SJSA1 (cell line): ENCODE measurements around the gene SPEM2. TPM values are rescaled to one million over a fixed set of nuclear protein-coding genes. Genes with fewer than 3 reads are reported as not detected.

Experiments
- DNase-seq, 2 experiments: peaks; one replicate each; pipeline ENCODE4 v3.0.0-alpha.2; 2015 to 2020; ENCODE audit warnings: low spot score in 2 of 2, low read depth in 1 of 2
- H3K27ac ChIP-seq: fragments of 250-450 bp; sonication (Bioruptor Pico); 2 replicates; pipeline ENCODE4 v1.5.1; 2020; ENCODE audit warnings: mild to moderate bottlenecking, moderate library complexity
- H3K27me3 ChIP-seq: fragments of 250-450 bp; sonication (Bioruptor Pico); replicated peaks from 2 replicates; pipeline ENCODE4 v1.5.1; 2020; ENCODE audit warnings: mild to moderate bottlenecking, moderate library complexity
- H3K36me3 ChIP-seq: fragments of 250-450 bp; sonication (Bioruptor Pico); 2 replicates; pipeline ENCODE4 v1.5.1; 2020; ENCODE audit warnings: mild to moderate bottlenecking
- H3K4me1 ChIP-seq: fragments of 250-450 bp; sonication (Bioruptor Pico); replicated peaks from 2 replicates; pipeline ENCODE4 v1.6.1; 2021; ENCODE audit warnings: mild to moderate bottlenecking
- H3K4me3 ChIP-seq: fragments of 250-450 bp; sonication (Bioruptor Pico); 2 replicates; pipeline ENCODE4 v1.5.1; 2020; ENCODE audit warnings: mild to moderate bottlenecking
- H3K9me3 ChIP-seq: fragments of 250-450 bp; sonication (Bioruptor Pico); replicated peaks from 2 replicates; pipeline ENCODE4 v1.5.1; 2020; ENCODE audit warnings: mild to moderate bottlenecking
- total RNA-seq: library from RNA; depleted of rRNA; stranded (reverse); fragments of >200 nt; shearing (Covaris generic); gene quantifications from 2 replicates; pipeline ENCODE4 v1.2.3, GENCODE V29; 2014

Gene SPEM2
- total RNA-seq, 1 experiment from 2014 or later: not detected

DNA sequence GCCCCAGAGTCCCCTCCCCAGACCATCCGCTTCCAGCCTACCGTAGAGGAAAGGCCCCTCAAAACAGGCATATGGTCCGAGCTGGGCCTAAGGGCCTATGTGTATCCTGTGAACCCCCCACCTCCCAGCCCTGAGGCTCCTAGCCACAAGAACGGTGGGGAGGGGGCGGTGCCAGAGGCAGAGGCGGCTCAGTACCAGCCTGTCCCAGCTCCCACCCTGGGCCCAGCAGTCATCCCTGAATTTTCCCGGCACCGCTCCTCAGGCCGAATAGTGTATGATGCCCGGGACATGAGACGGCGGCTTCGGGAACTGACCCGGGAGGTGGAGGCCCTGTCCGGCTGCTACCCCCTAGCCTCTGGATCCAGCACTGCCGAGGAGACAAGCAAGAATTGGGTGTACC, 4.2 kb upstream of the SPEM2 start:
- Histone ChIP-seq H3K9me3 (no peaks in the 10 kb centered on the region), H3K4me3 (no peak overlapping the region), H3K27me3 (no peaks in the 10 kb centered on the region), H3K36me3 (no peaks in the 10 kb centered on the region), H3K4me1 (no peaks in the 10 kb centered on the region), H3K27ac (no peak overlapping the region)
- DNase-seq: no peak

DNA sequence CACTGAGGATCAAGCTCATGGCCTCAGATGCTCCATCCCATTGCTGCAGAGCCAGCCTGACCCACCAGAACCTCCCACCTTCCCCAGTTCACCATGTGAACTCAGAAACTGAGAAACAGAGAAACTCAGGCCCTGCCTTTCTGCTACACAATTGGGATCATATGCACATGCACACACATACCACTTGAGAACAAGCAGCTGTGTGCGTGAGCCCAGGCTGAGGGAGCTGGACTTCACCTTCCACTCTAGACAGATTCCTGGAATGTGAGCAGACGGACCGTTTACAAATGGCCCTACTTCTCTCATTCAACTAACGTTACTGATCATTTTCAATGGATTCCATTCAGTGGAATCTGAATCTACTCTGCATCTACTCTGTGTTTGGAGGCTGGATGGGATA, 1.7 kb upstream of the SPEM2 start:
- DNase-seq: no peak
- H3K9me3 ChIP-seq: no peaks in the 10 kb centered on the region
- H3K27ac ChIP-seq: no peak overlapping the region
- no peaks in the 10 kb centered on the region for H3K4me1 ChIP-seq
- H3K4me3 ChIP-seq: no peak overlapping the region
- no peaks in the 10 kb centered on the region for H3K36me3 ChIP-seq
- no peaks in the 10 kb centered on the region for H3K27me3 ChIP-seq

GRCh38 chr17:7425756-7426155, 340 bp downstream of the SPEM2 start:
- H3K4me1 ChIP-seq: no peaks in the 10 kb centered on the region
- no peak overlapping the region for H3K4me3 ChIP-seq
- H3K9me3 ChIP-seq: no peaks in the 10 kb centered on the region
- H3K27me3 ChIP-seq: no peaks in the 10 kb centered on the region
- no peaks in the 10 kb centered on the region for H3K36me3 ChIP-seq
- no peak overlapping the region for H3K27ac ChIP-seq
- DNase-seq: no peak

DNA sequence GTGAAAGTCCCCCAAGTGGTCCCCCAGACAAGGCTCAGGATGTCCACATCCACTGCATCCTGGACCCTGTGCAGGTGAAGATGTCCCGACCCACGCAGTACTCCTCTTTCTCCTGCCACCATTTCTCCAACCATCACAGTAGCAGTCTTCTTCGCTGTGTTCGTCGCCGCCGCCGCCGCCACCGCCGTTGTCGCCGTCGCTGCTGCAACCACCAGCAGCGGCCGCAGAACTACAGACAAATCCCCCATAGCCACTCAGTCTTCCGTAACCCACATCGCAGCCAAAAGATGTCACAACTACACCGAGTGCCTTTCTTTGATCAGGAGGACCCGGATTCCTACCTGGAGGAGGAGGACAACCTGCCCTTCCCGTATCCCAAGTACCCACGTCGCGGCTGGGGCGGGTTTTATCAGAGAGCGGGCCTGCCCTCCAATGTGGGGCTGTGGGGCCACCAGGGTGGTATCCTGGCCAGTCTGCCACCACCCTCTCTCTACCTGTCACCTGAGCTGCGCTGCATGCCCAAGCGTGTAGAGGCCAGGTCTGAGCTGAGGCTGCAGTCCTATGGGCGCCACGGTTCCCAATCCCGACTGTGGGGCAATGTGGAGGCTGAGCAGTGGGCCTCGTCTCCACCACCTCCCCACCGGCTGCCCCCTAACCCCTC, 917 bp downstream of the SPEM2 start:
- no peak overlapping the region for H3K4me3 ChIP-seq
- H3K27ac ChIP-seq: no peak overlapping the region
- no peak for DNase-seq
- no peaks in the 10 kb centered on the region for H3K36me3 ChIP-seq
- H3K9me3 ChIP-seq: no peaks in the 10 kb centered on the region
- no peaks in the 10 kb centered on the region for H3K27me3 ChIP-seq
- H3K4me1 ChIP-seq: no peaks in the 10 kb centered on the region

- no peaks in the 10 kb centered on the region for H3K4me1 ChIP-seq
- no peak for DNase-seq
- H3K36me3 ChIP-seq: no peaks in the 10 kb centered on the region
- no peak overlapping the region for H3K27ac ChIP-seq
- H3K4me3 ChIP-seq: no peak overlapping the region
- no peaks in the 10 kb centered on the region for H3K27me3 ChIP-seq
- no peaks in the 10 kb centered on the region for H3K9me3 ChIP-seq
Observed at GRCh38 chr17:7426896-7427489, 1.6 kb downstream of the SPEM2 start.

- Histone ChIP-seq H3K36me3 (no peaks in the 10 kb centered on the region), H3K9me3 (no peaks in the 10 kb centered on the region), H3K4me3 (no peak overlapping the region), H3K27me3 (no peaks in the 10 kb centered on the region), H3K4me1 (no peaks in the 10 kb centered on the region), H3K27ac (no peak overlapping the region)
- DNase-seq: no peak
Observed at GRCh38 chr17:7427549-7427948, 2.1 kb downstream of the SPEM2 start.

GRCh38 chr17:7428557-7428956, 3.1 kb downstream of the SPEM2 start, which contains the start of gene SPEM3:
Gene SPEM3 (plus strand): TSS chr17:7428857. CDS start chr17:7428903, 46 bp downstream.
- DNase-seq: no peak
- Histone ChIP-seq H3K27ac (no peak within 1 kb of the TSS), H3K36me3 (no peaks in the 10 kb centered on the region), H3K4me1 (no peaks in the 10 kb centered on the region), H3K4me3 (no peak within 1 kb of the TSS), H3K27me3 (no peaks in the 10 kb centered on the region), H3K9me3 (no peaks in the 10 kb centered on the region)

DNA sequence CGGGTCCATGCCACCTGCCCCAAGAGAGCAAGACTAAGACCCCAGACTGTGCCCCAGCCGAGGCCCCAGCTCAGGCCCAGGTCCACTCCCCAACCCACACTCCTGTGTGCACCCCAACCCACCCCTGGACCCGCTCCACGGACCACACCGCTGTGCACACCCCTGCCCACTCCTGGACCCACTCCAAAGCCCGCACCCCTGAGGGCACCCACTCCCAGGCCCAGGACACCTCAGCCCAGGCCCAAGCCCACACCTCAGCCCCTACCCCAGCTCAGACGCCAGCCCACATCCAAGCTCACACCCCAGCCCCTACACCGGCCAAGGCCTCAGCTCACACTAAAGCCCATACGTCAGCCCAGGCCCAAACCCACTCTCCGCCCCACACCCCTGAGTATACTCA, 4.3 kb downstream of the SPEM2 start:
- no peaks in the 10 kb centered on the region for H3K9me3 ChIP-seq
- H3K4me3 ChIP-seq: no peak overlapping the region
- no peak overlapping the region for H3K27ac ChIP-seq
- no peaks in the 10 kb centered on the region for H3K4me1 ChIP-seq
- H3K27me3 ChIP-seq: no peaks in the 10 kb centered on the region
- no peaks in the 10 kb centered on the region for H3K36me3 ChIP-seq
- DNase-seq: no peak

GRCh38 chr17:7431231-7431630, 5.8 kb downstream of the SPEM2 start:
- 0 out of 2 replicates have a peak, but pooled peaks cover 4% of the 10 kb centered on the region for H3K27me3 ChIP-seq
- H3K4me1 ChIP-seq: peaks cover 10% of the 10 kb centered on the region
- H3K36me3 ChIP-seq: no peaks in the 10 kb centered on the region
- H3K27ac ChIP-seq: no peak overlapping the region
- no peaks in the 10 kb centered on the region for H3K9me3 ChIP-seq
- no peak overlapping the region for H3K4me3 ChIP-seq
- DNase-seq: no peak

DNA sequence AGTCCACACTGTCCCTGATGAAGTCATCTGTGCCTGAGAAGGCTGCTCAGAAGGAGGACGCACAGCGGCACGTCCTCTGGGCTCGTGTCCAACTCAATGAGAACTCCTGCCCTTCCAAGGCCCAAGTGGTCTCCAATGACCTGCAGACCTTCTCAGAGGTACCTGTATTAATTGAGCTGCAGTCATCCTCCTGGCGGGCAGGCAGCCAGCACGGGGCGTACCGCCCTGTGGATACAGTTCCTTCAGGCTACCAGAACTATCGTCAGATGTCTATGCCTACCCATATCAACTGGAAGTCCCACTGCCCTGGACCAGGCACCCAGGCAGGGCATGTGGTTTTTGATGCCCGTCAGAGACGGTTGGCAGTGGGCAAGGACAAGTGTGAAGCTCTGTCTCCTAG, 6.9 kb downstream of the SPEM2 start:
- Histone ChIP-seq H3K36me3 (no peaks in the 10 kb centered on the region), H3K4me1 (peaks cover 21% of the 10 kb centered on the region), H3K9me3 (no peaks in the 10 kb centered on the region), H3K27ac (no peak overlapping the region), H3K27me3 (0 out of 2 replicates have a peak, but pooled peaks cover 13% of the 10 kb centered on the region), H3K4me3 (no peak overlapping the region)
- no peak for DNase-seq

GRCh38 chr17:7435676-7436555, 10.5 kb downstream of the SPEM2 start:
- no peaks in the 10 kb centered on the region for H3K9me3 ChIP-seq
- peaks cover 34% of the 10 kb centered on the region for H3K4me1 ChIP-seq
- no peak for DNase-seq
- peaks cover 46% of the 10 kb centered on the region for H3K27me3 ChIP-seq
- H3K36me3 ChIP-seq: no peaks in the 10 kb centered on the region
- H3K27ac ChIP-seq: no peak overlapping the region
- no peak overlapping the region for H3K4me3 ChIP-seq

GRCh38 chr17:7436556-7437368, 11.3 kb downstream of the SPEM2 start:
- peaks cover 34% of the 10 kb centered on the region for H3K4me1 ChIP-seq
- peak; percentile 68 to 70 for DNase-seq
- H3K36me3 ChIP-seq: no peaks in the 10 kb centered on the region
- no peak overlapping the region for H3K27ac ChIP-seq
- peaks cover 49% of the 10 kb centered on the region for H3K27me3 ChIP-seq
- peak overlapping the region; percentile 31 for H3K4me3 ChIP-seq
- no peaks in the 10 kb centered on the region for H3K9me3 ChIP-seq

DNA sequence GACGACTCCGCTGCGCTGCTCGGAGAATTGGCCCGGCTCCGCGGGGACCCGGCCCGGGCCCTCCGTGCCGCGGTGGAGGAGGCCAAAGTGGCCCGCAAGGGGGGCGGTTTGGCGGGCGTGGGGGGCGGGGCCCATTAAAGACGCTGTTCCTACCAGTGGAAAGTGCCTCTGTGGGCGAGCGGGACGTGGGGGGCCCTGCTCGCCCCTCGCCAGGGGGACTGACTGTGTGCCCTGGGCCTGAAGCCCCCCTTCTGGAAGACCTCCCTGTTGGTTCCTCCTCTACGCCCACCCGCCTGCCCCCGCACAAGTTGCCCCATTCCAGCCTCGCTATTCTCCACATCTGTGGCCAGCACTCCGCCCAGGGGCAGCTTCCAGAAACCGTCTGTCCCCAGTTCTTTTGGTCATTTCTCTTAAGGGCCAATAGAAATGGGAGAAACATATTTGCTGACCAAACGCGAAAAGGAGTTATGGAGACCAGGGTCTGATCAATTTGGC, 12.0 kb downstream of the SPEM2 start:
- H3K4me3 ChIP-seq: peak overlapping the region; percentile 31; the same call in 1 of the 2 replicates
- H3K36me3 ChIP-seq: no peaks in the 10 kb centered on the region
- peaks cover 51% of the 10 kb centered on the region for H3K27me3 ChIP-seq
- DNase-seq: no peak
- no peak overlapping the region for H3K27ac ChIP-seq
- H3K9me3 ChIP-seq: no peaks in the 10 kb centered on the region
- H3K4me1 ChIP-seq: peaks cover 34% of the 10 kb centered on the region
